ENCODE data around the gene TUBGCP2. TPM values are rescaled to one million over a fixed set of nuclear protein-coding genes. Genes with fewer than 3 reads are reported as not detected.

The TUBGCP2 gene
- polyA plus RNA-seq, 4 donors: 59.3 to 66.0 (median 62.4) TPM

DNA sequence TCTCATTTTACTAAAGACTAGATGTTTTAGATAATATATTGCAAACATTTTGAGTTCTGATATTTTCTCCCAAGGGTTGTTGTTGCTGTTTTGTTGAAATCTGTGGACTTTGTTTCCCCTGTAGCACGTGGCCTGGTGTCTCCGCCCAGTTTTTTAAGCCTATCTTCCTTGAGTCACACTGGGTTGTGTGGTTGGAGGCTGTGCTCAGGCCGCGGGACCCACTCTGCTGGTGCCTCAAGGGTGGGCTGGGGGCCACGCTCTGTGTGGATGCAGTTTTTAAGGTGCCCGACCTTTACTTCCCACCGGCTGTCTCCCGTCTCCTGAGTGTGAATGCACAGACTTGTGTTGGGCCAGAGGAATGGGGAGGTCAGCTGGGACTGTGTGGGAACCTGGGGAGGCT is 34.3 kb upstream of the TUBGCP2 start:
- DNase-seq (ENCODE audit: low read depth in 4 of 4, low spot score in 3 of 4): no peak

DNA sequence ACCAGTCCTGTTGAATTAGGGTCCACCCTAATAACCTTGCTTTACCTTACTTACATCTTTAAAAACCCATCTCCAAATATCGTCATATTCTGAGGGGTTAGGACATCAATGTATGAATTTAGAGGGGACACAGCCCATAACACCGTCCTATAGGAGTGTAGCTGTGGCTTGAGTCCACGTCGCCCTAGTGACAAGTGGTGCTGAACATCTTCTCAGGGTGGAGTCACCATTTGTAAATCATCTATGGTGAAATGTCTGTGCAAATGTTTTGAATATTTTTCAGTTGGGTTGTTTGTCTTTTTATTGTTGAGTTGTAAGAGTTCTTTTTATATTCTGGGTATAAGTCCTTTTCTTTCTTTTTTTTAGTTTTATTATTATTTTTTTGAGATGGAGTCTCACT is 33.3 kb upstream of the TUBGCP2 start:
- DNase-seq (ENCODE audit: low read depth in 4 of 4, low spot score in 3 of 4): no peak

DNA sequence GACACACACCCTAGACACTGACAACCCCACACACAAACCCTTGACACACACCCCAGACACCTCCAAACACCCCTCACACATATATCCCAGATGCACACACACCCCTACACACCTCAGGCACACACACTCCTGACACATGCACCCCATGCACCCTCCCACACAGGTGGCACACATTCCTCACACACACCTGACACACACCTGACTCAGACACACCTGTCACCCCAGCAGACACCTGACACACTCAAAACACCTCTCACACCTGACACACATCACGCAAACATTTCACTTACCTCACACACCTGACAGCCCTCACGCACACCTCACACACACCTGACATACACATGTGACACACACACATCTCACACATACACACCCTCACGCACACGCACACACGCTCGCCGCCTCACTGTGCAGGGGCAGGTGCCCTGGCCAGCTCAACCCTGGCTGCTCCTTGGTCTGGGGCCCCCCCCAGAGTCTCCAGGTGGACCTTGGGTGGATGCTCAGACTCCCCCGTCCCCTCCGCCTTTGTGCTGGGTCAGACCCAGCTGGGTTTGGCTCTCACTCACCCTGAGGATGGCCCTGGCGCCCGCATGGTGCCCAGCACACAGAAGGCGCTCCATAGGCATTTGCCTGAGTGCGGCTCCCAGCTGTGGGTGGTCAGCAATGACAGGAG is 31.2 kb upstream of the TUBGCP2 start:
- DNase-seq (ENCODE audit: low read depth in 4 of 4, low spot score in 3 of 4): no peak

DNA sequence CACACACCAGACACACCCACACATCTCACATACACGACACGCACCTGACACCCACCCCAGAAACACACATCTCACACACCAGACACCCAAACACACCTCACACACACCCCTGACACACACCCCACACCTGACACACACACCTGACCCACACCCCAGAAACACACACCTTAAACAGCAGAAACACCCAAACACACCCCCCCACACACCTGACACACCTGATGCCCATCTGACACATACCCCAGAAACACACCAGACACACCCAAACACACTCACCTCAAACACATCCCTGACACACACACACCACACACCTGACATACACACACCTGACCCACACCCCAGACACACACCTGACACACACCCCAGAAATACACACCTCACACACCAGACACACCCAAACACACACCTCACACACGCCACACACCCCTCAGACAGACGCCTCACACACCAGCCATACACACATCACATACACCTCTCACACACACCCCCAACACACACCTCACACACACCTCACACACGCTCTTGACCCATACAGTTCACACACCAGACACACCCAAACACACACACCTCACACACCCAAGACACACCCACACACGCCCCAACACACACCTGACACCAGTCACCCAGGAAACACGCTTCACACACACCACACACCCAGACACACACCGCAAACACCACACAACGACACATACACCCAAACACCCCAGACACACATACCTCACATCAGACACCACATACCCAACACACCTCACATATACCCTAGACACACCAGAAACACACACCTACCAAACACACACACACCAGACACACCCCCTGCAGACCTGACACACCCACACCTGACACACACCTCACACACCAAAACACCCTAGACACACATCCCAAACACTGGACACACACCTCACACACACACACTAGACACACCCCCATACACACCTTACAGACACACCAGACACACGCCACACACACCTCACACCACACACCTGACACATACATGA is 29.7 kb upstream of the TUBGCP2 start:
- no peak for DNase-seq (ENCODE audit: low read depth in 4 of 4, low spot score in 3 of 4)

DNA sequence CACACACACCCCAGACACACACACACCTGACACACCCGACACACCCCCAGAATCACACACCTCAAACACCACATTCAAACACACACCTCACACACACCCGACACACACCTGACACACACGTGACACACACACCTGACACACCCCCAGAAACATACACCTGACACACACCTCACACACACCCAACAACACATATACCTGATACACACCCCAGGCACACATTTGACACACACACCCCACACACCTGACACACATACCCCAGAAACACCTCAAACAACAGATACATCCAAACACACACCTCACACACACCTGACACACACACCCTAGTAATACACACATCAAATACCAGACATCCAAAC is 28.7 kb upstream of the TUBGCP2 start:
- DNase-seq (ENCODE audit: low read depth in 4 of 4, low spot score in 3 of 4): no peak

DNA sequence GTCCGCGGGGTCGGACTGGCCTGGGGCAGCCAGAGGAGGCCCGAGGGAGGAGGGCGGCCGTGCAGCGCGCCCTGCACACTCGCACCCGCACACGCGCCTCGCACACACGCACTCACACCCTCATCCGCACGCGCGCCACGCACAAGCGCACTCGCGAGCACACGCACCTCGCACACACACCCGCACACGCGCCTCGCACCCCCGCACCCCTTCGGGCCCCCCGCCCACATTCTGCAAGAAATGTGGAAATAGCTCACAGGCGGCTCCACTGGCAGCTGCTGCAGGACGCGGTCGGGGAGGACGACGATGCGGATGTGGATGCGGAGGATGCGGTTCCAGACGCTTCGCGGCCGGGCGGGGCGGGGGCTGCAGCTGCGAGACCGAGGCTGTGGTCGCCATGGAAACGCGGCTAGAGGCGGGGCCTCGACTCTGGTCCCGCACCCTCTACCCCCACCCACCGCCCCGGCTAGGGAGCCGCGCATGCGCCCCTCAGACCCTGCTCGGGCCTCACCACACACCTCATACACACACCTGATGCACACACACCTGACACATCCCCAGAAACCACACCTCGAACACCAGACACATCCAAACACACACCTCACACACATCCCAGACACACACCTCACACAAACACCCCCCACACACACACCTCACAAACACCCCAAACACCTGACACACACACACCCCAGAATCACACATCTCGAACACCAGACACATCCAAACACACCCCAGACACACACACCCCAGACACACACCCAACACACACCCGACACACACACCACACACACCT is 28.1 kb upstream of the TUBGCP2 start, which contains the start of gene CALY:
TSS of gene CALY (minus strand) at position 320 of the 793 bp plus-strand sequence. CDS start 7,907 bp downstream, outside the sequence.
- DNase-seq (ENCODE audit: low read depth in 4 of 4, low spot score in 3 of 4): no peak

DNA sequence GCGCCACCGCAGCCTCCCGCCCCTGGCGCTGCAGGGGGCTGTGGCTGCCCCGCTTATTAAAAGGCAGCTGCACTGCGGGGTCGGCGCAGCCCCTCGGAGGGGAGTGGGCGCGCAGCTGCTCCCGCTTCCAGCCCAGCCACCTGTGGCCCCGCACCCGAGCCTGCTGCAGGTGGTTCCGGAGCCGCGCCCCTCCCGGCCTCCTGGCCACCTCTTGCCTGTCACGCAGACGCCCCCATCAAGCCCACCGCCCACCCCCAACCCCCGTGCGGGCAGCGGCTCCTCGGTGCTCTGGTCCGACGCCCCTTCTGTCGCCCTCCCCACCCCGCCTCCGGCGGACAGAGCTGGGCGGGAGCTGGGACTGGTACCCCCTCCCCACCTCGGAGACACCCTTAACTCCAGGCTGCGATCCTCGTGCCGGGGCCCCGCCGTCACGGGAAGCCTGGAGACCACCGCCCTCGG is 27.5 kb upstream of the TUBGCP2 start:
- DNase-seq (ENCODE audit: low read depth in 4 of 4, low spot score in 3 of 4): no peak

DNA sequence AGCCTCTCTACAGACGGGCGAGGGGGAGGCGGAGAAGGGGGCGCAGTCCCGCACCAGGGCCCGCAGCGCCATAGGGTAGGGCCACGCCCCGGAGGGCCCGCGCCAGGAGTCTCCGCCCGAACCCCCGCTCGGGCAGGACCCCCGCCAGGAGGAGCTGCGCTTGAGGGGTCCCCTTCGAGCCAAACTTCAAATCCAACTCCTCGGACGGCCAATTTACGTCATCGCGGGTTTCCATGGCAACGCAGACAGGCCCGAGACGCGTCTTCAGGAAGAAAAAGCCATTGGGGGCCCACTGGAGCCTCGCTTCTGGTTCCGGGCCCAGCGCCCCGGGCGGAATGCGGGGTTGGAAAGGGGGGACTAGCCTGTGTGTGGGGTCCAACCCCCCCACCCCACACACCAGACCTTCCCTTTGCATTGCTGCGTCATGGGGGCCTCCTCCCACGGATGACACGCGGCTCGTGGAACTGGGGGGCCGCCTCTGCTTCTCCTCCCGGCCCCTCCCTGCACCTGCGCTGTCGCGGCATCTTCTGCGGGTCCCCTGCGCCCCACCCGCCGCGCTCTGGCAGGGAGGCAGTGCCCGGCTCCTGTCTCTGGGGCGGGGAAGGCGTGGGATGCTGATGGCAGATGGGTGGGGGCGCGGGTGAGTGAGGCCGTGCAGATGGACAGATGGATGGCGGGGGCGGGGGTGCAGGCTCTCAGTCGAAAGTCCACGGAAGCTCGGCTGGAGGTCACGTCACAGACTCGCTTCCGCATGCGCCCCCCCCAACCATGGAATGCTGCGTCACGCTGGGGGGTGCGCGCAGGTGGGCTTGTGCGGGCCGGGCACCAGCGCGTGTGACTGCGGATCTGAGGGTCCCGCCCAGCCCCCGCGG is 26.8 kb upstream of the TUBGCP2 start:
- peak in 1 of 4 donors; percentile 42 for DNase-seq (ENCODE audit: low read depth in 4 of 4, low spot score in 3 of 4)

DNA sequence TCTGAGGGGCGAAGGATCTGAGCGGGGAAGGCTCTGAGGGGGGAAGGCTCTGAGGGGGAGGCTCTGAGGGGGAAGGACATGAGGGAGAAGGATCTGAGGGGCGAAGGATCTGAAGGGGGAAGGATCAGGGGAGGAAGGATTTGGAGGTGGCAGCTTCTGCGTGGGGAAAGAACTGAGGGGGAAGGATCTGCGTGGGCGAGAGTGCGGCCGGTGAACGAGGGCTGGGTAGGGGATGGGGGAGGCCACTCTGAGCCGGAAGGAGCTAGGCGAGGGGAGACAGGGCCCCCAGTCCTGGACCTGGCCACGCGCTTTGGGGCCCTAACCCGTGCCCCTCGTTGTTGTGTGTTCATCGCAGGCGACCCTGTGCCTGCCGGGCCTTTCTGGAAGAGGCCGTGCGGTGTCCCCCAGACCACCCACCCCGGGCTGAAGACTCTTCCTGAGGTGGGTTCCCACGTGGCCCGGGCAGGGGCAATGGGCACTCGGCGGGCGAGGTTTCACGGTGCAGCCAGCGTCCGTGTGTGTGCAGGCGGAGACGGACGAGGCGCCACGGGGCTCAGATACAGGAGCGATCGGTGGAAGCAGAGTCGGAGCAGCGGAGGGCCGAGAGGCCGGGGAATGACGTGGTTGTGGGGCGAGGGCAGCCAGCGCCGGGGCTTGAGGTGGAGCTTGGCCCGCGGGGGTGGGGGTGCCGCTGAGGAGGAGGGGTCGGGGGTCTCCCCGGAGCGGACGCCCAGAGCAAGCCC is 26.0 kb upstream of the TUBGCP2 start:
- DNase-seq (ENCODE audit: low read depth in 4 of 4, low spot score in 3 of 4): no peak

DNA sequence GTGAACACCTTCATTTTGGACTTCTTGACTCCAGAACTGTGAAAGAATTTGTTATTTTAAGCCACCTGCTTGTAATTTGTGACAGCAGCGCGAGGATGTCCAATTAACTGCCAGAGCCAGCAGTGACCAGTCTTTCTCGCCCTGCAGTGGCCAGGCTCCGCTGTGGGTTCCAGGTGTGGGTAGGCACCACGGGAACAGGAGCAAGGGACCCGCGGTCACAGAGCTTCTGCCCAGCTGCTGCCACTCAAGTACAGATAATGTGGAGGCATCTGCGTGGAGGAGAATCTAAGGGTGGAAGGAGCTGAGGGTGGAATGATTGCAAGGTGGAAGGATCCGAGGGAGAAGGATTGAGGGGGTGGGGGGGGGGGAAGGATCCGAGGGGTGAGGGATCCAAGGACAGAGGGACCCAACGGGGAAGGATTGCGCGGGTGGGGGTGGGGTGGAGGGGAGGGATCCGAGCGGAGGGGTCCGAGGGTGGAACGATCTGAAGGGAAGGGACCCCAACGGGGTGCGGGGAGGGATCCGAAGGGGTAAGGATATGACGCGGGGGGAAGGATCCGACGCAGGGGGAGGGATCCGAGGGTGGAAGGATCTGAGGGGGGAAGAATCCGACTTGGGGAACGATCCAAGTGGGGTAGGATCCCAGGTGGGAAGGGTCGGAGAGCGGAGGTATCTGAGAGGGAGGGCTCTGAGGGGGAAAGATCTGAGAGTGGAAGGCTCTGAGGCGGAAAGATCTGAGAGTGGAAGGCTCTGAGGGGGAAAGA is 24.4 kb upstream of the TUBGCP2 start:
- DNase-seq (ENCODE audit: low read depth in 4 of 4, low spot score in 3 of 4): no peak

DNA sequence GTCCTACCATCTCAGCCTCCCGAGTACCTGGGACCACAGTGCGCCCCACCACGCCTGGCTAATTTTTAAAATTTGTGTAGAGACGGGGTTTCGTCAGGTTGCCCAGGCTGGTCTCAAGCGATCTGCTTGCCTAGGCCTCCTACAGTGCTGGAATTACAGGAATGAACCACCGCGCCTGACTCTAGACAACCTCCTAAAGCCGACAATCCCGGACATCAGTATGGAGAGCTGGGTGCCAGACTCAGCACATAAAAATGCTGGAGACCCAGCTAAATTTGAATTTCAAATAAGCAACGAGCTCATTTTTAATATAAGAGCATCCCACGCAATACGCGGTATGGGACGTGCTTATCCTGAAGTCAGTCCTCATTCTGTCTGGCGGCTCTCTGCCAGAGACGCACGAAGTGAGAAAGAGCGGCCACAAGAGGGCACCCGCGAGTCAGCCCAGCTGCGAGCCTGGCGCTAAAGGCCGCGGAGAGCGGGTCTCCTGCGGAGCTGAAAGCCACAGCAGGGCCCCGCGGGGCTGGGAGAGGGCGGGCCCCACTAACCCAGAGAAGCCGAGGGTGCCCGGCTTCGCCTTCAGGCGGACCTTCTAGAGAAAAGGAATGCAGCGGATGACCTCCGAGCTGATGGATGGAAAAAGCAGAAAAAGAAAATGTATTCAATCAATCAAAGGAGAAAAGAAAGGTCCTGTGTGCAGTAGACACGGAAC is 21.0 kb upstream of the TUBGCP2 start:
- DNase-seq (ENCODE audit: low read depth in 4 of 4, low spot score in 3 of 4): peak; percentile 73 to 89 (median 76)

DNA sequence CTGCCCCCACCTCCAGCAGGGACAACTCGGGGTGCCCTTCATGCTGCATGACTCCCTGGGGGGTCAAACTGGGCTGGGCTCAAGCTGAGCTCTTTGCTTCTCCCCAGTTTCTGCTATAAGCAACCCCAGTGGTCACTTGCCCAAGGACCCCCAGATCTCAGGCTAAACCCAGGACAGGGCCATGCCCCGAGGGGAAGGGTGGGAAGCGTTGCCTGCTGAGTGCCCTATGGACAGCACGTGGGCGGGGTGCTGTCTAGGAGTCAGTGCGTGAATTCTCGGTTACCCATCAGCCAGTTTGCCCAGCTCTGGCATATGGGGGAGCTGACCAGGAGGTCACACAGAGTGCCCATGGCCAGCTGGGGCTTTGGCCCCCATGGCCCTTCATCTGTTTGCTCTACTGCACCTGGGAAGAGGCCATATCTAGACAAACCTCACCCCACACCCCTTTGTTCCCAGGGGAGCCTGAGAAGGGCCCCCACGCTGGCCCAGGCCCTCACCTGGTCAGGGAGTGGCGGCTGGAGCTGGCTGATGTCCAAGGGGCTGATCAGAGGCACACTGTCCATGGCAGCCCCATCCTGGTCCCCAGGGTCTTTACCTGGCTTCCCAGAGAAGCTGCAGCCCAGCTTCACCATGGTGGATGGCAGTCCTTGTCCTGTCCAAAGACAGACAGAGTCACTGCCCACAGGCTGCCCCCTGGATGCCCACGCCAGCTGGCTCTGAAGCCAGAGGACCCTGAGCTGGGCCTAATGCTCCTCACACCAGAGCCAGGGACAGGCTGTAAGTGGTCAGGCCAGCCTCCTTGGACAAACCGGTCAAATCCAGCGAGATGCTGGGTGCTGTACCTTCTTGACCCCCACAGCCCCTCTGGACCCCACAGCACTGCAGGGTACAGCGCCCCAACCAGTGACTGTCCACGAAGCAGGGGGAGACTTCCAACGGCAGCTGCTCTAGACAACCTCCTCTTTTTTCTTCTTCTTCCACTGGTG is 20.0 kb upstream of the TUBGCP2 start:
- no peak for DNase-seq (ENCODE audit: low read depth in 4 of 4, low spot score in 3 of 4)

DNA sequence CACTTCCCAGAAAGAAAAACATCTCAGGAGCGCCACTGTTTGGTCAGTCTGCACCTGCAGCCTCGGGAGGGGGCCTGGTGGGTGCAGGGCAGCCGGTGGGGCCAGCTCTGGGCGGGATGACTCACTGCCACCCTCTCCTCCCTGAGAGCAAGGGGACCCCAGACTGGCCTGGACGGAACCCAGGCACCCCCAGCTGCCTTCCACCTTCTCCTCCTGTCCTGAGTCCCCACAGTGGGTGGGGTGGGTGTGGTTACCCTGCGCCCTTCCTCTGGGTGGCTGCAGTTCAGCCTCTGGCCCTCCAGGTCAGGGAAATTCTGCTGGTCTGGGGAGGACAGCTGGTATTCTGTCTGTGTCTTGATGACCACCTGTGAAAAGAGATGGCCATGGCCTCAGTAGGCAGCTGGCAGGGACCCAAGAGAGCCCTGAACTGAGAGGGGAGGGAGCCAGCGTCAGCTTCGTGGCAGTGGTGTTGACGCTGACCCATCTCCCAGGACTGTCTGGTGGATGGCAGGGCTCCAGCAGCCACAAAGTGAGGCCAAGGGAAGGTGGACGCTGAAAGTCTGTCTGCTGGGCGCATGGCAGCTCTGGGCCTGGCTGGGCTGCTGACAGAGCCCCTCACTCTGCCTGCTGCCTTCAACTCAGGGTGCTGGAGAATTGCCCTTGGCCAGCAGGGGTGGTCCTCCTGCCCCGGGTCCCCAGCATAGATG is 19.1 kb upstream of the TUBGCP2 start:
- DNase-seq (ENCODE audit: low read depth in 4 of 4, low spot score in 3 of 4): no peak

DNA sequence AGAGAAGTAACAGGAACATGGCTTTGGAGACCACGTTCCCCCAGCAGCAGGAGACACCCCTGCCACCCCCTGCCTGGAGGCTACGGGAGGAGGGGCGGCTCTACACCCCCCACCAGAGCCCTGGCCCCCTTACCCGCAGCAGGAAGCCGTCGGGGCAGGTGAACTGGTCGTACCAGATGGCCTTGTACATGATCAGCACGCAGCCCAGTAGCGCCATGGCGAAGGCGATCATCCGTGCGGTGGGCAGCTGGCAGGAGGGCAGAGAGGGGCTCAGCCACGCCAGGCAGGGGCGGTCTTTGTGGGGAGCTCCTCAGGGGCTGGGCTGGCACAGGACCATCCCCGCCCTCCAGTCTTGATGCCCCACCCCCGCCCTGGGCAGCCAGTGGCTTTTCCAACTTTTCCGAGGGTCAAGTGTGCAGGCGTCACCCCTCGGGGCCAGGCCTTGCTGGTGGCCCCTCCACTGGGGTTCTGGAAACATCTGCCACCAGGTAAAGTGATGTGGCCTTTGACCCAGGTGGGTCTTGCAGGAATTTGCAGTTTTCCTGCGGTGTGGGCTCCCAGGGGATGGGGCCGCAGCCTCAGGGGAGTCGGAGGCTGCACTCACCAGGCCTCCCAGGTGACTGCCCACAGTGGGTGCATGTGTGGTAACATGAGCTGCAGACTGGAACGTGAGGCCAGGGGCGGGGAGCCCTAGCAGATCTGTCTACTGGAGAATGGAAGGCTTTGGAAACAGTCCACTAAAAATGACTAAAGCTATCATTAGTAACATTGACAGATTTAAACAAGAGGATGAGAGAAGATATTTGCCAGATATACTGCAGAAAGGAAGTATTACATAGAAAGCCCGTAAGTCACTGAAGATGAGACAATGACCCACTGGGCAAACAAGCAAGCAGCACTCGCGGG is 18.3 kb upstream of the TUBGCP2 start:
- no peak for DNase-seq (ENCODE audit: low read depth in 4 of 4, low spot score in 3 of 4)

DNA sequence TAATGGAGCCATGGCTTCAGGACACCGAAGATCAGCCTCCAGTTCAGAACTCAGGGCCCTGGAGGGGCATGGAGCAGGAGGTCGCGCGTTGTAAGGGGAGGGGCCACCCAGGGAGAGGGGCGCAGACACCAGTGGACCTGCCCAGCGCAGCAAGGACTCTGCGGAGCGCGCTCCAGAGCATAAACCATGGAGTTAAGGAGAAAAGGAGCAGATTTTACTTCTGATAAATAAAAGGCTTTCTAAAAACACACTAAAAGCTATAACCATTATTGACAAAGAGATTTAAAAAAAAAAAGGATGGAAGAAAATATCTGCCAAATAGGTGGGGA is 17.5 kb upstream of the TUBGCP2 start:
- DNase-seq (ENCODE audit: low read depth in 4 of 4, low spot score in 3 of 4): no peak

Measured in right renal pelvis (tissue), 4 donors.